DMS 273 (cell line): ENCODE measurements around the gene PACS2.

ENCODE experiments used
- DNase-seq: peaks from one replicate; lab custom pipeline; 2025; ENCODE audit not compliant: unreplicated experiment; lab: John Stamatoyannopoulos, UW

The PACS2 gene

DNA sequence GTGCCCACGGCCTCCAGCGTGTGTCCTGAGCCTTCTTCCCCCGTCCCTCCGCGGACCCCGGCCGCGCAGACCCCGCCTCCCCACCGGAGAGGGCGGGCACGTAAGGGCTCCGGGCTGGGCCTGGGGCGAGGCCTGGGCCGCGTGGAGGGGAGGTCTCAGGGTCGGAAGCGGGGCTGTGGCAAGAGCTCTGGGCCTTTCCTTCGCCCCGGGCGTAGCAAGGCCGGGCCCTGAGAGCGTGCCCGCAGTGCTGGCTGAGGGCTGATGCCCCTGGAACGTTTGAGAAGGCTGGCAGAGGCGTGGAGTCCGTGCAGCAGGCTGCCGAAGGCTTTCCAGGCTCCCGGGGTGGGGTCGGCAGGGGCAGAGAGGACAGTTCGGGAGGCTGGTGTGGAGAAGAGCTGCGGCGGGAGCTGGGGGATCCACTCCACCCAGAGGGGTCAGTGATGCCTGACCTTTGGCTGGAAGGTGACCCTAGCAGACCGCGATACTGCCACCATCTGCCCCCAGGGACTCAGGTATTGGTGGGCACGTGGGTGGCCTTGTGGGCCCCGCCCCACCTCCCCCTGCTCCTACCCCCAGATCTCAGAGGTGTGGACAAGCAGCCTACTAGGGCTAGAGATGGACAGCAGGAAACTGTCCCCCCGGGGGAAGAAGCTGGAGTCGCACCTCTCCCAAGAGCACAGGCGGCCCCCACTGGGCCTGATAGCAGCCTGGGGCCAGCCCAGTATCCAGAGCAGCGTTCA lies 84.3 kb downstream of the PACS2 start:
- DNase-seq: peak; percentile 84

DNA sequence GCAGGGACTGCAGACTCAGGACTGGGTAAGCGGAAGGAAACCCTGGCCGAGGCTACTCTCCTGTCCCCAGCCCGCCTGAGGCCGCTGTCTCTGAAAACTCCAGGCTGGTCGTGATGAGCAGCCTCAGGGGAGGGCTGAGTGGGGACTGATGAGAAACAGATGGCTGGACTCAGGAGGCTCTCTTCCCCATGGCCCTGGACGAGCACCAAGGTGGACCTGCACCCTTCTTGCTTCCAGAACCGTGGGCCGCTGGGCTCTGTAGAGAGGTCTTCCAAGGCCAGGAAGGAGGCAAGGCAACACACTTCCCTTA lies 84.9 kb downstream of the PACS2 start:
- no peak for DNase-seq

DNA sequence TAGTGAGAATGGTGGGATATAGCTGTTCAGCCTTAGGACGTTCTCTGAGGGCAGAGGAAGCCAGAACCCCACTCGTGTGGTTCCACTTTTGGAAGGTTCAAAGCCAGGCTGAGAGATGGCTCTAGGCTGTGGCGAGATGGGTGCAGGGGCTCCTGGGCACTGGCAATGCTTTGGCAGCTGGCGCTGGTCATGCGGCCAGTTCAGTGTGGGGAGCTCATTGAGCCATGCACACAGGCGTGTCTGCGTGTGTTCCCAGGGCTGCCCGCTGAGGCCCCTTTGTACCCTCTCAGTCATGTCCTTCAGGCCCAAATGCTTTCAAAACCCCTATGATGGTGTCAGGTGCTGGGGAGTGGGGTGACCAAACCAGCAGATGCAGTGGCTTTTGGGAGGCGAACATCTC lies 85.5 kb downstream of the PACS2 start:
- no peak for DNase-seq

DNA sequence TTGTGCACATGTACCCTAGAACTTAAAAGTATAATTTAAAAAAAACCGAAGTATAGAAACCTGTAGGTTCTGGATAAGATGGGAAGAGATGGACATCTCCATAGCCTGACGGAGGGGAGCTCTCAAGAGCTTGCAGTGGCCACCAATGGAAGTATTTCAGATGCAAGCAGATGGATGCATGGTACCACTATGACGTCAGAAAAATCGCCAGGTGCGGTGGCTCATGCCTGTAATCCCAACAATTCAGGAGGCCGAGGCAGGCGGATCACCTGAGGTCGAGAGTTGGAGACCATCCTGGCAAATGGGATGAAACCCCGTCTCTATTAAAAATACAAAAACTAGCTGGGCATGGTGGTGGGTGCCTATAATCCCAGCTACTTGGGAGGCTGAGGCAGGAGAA lies 87.2 kb downstream of the PACS2 start:
- no peak for DNase-seq

DNA sequence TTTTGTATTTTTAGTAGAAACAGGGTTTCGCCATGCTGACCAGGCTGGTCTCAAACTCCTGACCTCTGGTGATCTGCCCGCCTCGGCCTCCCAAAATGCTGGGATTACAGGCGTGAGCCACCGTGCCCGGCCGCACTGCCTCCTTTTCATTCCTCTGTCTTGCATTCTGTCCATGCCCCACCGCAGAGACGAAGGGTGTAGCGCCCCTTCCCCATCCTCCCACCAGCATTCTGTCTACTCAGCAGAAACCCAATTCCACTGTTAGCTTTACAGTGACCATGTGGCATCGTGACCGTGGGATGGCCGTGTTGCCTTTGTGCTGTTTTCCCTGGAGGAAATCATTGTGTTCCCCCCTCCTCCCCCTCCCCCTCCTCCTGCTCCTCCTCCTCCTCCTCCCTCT lies 94.0 kb downstream of the PACS2 start:
- DNase-seq: no peak

DNA sequence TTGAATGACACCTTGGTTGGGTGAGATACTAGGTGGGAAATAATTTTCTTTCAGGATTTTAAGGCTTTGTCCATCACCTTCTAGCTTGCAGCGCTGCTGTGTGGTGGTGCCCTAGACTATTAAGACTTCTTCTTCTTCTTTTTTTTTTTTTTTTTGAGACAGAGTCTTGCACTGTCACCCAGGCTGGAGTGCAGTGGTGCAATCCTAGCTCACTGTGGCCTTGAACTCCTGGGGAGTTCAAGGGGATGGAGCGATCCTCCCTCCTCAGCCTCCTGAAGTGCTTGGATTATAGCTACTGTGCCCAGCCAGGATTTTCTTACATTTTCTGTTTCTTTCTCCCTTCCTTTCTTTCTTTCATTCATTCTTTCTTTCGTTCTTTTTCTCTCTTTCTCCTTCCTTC lies 94.8 kb downstream of the PACS2 start:
- no peak for DNase-seq

DNA sequence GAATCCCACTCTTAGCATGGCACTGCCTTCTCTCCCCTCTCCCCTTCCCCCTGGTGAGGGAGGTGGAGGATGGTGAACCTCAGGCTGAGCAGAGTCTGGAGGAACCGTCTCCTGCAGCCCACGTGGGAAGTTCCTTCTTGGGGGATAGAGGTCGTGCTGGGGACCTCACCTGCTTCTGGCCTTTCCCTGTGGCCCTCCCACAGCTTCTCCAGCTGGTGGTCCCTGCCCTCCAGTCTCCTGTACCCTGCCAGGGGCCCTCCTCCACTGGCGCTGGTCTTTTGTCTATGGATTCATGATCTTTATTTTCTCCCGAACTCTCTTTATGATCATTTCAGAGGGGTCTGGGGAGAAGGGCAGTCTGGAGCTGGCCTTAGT lies 96.1 kb downstream of the PACS2 start:
- DNase-seq: no peak

DNA sequence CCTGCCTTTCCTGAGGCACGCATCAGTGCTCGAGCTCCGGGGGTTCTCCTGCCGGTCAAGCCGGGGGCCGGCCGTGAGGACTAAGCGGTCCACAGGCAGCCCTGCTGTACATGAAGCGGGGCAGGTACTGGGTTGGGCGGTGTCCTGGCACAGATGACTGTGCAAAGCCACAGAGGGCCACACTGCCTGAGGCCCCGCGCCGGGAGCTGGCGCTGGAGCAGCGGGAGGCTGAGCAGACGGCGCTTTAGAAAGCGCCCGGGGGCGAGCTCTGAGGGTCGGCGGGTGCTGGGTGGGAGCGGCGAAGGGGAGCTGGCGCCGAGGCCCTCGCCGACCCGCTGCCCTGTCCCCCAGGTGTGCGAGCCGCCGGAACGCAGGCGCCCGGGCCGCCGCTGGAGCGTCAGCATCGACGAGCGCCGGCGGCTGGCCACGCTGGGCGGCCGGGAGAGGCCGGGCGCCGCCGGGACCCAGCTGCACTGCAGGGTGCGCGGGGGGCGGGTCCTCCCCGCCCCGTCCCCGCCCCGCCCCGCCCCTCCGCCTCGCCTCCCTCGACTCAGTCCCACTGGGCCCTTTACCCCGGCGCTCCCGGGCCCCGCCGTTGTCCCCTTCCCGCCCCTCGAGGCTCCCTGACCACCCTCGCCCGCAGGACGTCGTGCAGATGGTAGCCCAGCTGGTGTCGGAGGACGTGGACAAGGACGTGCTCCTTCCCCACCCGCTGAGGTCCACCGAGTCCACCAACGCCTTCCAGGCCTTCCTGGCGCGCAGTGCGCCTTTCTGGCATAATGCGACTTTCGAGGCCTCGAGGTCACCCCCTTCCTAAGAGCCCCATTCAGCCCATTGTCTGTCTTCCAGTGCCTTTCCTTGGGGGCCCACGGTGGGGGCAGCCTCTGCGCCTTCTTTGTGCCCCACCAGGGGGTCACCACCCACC lies 96.7 kb downstream of the PACS2 start:
- DNase-seq: peak; percentile 73

DNA sequence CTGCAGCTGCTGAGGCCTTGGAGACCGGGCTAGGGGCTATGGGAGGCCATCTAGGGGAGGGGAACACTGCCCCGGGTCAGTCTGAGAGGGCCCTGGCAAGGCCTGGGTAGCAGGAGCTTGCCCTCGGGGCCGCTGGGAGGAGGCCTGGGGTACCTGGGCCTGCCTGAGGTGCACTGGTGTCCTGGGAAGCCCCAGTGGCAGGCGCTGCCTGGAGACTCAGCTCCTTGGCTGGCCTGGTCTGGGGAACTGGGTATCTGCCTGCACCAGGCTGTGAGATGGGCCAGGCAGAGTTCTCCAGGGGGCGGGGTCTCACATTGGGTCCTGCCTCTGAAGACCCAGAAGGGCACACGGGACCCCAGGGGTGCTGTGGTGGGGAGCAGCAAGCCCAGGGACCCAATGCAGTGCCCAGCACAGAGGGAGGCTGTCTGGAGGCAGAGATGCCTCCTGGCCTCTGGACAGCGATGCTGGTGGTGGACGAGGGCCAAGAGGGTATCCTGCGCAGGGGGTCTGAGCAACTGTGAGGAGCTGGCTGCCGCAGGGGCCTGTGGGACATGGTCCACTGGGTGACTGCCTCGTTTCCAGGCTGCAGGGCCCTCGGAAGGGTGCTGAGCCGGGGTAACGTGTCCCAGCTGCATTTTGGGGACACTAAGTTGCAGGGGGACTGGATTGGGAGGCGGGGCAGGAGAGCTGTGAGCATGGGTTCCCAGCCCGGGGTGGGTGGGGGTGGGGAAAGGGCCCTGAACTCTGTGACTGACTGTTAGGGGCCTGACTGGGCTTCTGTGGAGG lies 97.6 kb downstream of the PACS2 start:
- DNase-seq: no peak

DNA sequence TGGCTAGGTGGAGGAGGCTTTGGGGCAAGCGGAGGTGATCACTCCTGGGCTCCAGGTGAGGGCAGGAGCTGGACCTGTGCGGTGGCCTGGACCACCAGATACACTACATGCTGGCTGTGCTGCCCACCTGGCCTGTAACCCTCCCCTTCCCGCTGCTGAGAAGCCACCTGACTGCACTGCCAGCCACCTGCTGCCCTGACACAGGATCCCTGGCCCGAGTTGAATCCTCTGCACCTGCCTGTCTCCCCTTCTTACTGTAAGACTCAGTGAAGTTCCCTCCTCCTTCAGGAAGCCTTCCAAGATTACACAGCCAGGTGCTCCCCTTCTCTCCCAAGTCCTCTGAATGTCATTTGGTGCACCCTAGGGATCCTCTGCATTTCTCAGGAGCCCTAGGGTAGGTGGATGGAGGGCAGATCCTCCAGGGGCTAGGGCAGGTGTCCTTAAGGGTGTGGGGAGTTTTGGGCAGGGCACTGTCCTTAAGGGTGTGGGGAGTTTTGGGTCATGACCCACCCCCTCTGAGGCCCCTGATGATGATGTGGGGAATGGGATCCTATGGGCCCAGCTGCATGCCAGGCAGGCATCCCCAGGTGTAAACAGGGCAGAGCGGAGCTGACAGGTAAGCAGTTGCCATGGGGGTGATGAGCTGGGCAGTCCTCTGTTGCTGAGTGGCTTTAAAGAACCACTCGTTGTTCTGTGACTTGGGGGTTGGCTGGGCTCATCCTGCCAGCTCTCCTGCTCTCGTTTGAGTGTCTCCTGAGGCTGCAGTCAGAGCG lies 98.4 kb downstream of the PACS2 start:
- no peak for DNase-seq

DNA sequence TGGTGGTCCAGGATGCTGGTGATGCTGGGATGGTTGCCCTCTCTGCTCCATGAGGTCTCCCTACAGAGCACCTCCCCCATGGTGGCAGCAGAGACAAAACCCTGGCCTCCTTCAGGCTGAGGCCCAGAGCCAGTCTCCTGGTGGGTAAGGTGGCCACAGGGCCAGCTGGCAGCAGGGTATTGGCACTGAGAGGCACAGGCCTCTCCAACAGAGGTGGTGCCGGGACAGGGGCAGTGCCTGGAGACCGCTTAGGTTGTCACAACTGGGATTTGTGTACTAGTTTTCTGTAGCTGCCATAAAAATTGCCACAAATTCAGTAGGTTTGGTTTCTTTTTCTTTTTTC lies 99.0 kb downstream of the PACS2 start:
- no peak for DNase-seq

DNA sequence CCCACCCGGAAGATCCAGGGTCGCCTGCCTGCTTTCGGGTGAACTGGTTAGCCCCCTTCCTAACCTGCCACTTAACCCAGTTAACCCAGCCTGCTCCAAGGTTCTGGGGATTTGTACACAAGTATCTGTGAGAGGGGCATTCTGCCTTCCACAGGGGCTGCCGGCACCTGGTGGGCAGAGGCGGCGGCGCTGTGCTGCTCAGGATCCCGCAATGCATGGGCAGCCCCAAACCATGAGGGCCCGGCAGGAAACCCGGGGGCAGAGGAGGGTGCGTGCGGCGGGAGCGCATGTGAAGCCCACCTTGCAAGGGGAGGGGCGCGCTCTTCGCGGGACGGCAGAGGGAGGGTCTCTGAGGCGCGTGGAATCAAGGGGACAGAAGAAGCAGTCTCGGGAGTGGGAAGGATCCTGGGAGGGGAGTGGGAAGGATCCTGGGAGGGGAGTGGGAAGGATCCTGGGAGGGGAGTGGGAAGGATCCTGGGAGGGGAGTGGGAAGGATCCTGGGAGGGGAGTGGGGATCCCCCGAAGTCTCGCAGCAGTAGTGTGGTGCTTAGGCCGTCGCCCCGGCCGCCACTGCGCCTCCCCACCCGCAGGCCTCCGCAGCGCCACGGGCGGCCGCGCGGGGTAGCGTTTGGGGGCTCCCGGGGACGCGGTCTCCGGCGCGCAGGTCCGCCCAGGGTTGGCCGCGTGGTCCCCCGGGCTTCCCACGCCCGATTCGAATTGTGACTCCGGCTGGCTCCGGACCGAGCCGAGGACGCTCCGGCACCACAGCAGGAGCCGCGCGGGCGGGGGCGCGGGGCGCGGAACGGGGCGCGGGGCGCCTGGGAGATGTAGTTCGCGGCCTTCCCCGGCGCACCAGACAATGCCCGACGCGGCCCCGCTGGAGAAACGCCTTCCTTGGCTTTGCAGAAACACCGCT lies 100.2 kb downstream of the PACS2 start:
- DNase-seq: peak; percentile 92

DNA sequence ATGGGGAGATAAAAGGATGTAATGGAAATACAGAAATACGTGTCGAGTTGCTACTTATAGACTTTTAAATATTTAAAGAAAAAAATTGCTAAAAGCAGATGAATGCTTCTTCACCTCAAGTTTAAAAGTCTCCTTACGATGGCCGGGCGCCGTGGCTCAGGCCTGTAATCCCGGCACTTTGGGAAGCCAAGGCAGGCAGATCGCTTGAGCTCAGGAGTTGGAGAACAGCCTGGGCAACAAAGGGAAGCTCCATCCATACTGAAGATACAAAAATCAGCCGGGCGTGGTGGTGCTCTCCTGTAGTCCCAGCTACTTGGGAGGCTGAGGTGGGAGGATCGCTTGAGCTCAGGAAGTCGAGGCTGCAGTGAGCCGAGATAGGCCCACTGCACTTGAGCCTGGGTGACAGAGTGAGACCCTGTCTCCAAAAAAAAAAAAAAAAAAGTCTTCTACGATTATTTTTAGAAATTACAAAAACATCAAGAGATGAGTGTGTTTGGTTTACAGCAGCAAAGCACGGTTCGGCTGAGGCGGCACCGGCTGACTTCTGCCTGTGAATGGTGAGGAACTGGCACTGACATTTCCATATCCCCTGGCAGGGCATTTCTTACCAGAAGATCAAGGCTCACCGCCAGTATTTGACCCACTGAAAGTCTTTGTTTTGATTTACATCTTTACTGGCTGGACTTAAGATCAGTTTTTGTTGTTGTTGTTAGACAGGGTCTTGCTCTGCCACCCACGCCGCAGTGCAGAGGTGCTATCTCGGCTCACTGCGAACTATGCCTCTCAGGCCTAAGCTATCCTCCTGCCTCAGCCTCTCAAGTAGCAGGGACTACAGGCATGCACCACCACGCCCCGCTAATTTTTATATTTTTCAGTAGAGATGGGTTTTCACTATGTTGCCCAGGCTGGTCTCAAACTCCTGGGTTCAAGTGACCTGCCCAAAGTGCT lies 101.2 kb downstream of the PACS2 start:
- no peak for DNase-seq

DNA sequence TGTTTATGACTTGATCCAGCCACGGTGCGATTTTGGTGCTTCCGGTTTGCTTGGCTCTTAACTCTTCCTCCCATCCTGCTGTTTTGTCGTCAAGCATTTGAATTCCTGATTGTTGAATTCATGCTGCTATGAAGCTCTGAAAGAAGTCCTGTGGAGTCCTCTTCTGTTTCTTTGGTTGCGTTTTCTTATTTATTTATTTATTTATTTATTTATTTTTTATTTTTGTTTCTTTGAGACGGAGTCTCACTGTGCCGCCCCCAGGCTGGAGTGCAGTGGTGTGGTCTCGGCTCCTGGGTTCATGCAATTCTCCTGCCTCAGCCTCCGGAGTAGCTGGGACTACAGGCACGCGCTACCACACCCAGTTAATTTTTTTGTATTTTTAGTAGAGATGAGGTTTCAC lies 102.1 kb downstream of the PACS2 start:
- no peak for DNase-seq

DNA sequence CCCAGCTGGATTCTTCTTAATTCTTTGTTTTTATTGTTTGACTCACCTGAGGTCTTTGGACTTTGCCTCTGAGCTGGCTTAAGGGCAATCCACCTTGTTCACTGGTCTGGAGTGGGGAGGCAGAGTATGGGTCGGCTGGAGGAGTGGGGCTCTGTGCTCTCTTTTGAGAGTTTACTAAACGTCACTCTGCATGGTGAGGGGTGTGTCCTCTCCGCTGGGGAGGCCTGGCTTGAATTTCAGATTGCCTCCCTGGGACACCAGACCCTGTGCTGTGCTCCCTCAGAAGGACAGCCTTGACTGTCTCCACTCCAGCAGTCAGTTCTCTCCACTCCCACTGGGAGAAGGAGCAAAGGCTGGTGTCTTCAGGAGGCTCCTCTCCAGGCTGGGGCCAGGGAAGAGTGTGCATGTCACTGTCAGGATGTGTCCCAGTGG lies 103.2 kb downstream of the PACS2 start:
- DNase-seq: no peak

DNA sequence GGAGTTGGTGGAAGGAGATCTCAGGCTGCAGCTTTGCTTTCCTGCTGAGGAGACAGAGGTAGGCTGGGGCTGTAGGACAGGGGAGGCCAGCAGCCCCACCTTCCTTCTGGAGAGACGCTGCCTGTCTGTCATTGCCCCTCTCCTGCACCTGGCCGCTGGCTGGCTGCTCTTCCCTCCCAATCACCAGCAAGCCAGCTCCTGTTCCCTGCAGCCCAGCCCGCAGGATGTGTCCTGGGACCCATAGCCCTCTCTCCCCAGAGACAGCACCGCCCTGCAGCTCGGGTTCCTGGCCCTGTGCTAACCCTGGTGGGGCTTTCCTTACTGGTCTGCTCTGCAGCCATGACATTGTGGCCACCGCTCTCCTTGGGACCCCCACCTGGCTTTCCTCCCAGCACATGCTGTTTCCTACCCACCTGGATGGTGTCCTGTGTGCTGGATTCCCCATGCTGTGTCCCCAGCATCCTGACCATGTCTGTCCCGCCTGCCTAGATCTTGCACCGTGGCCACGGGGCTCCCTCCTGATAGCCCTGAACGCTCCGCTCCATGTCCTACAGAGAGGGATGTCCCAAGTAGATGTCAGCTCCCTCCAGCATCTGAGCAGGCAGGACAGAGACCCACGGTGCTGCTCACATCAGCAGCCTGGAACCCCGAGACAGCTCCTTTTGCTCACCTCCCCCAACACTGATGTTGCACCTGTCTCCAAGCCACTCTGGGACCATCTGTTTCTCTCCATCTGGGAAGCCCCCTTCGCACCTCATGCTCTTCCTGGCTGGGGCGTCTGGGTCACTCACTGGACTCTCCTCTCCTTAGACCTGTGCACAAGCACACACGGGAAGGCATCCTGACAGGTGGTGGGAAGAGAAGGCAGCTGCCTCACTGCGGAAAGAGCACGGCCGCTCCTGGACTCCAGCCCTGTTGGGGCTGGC lies 104.0 kb downstream of the PACS2 start:
- DNase-seq: peak; percentile 58

DNA sequence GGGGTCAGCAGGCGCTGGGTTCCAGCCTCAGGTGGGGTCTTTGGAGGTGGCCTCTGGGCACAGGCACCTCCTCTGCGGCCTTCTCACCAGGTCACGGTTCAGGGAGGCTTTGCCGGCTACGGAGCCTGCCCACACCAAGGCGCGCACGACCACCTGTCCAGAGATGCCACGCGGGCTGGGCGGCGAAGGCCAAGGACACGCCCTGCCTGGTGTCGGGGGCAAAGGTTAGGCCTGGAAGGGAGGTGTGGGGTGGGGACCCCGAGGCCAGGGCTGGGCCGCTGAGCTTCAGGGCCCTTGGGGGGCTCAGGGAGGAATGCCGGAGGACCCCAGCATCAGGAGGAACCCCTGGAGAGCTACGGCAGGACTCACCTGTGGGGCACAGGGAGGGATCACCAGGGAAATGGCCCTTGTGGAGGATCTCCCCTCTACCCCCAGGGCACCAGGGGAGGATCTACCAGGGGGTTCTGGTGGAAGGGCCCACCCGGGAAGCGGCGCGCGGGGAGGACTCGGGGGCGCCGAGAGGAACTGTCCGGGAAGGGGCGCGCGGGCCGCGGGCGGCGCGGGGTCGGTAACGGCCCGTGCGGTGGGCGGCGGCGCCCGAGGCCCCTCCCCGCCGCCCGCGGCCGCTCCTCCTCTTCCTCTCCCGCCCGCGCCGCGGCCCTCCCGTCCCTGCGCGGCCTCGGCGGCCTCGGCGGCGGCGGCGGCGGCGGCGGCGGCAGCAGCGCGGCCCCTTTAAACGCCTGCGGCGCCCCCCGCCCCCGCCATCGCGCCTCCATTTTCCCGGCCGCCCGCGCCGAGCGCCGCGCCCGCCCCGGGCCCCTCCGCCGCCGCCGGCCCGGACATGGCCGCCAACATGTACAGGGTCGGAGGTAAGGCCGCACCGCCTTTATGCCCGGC lies 104.9 kb downstream of the PACS2 start, which contains the start of gene MTA1:
Gene MTA1, plus strand, starts transcription at position 633 of the 897 bp plus-strand sequence. Its CDS starts 209 bp downstream, at position 842.
- DNase-seq: peak; percentile 83
